ENCODE results near the gene SLC27A2. TPM values are rescaled to one million over a fixed set of nuclear protein-coding genes. Genes with fewer than 3 reads are reported as not detected.
"Not testable (repeated sequence)": the region's sequence is repeated elsewhere in the genome, so short reads cannot be mapped to it uniquely, and the experiment has no call there.

The SLC27A2 gene
- total and polyA plus RNA-seq, 10 of the 15 experiments (the other 5 are each of a cell fraction or from before 2014, with no cell fraction given): 0.22 to 1.2 (median 0.69) TPM; not detected in 1

GRCh38 chr15:50158236-50158635 lies 23.8 kb upstream of the SLC27A2 start:
- SMC1A ChIA-PET (ENCODE audit: uncharacterized antibody, unreplicated experiment); BruUV-seq (replicated peaks); H3K9me3 ChIP-seq (replicated peaks; ENCODE audit: control insufficient read depth, insufficient read depth, low read length): not testable (repeated sequence)

GRCh38 chr15:50162969-50163718 lies 18.9 kb upstream of the SLC27A2 start:
- H3K9me3 ChIP-seq (replicated peaks; ENCODE audit: control insufficient read depth, insufficient read depth, low read length): no peaks in the 10 kb centered on the region
- no peak overlapping the region for H3K9ac ChIP-seq (ENCODE audit: control insufficient read depth, insufficient read depth, low read length)
- peak; percentile 57 for ATAC-seq
- ChIA-PET POLR2A (interaction anchor here (0.5 kb wide), 1 partner anchor 11 kb away, joined by 4 read pairs; no protein-coding TSS in a partner anchor), RAD21 (ENCODE audit: unreplicated experiment) (interaction anchor here (1.5 kb wide), 1 partner anchor 18 kb away, joined by 4 read pairs; no protein-coding TSS in a partner anchor), CTCF (interaction anchor here (0.7 kb wide), 1 partner anchor 563 kb away, joined by 3 read pairs; no protein-coding TSS in a partner anchor), SMC1A (ENCODE audit: uncharacterized antibody, unreplicated experiment) (no interaction called here)
- TF ChIP-seq ZBTB33 (IDR thresholded peaks at IDR 0.05) (no peak), RUNX3 (IDR thresholded peaks at IDR 0.05; ENCODE audit: low read length) (peak; percentile 32; the same call in 1 of the 2 replicates)
- H2AFZ ChIP-seq (ENCODE audit: control insufficient read depth, low read depth, low read length): no peak overlapping the region
- H3K27ac ChIP-seq (ENCODE audit: control insufficient read depth, insufficient read depth): no peak overlapping the region
- H3K27me3 ChIP-seq (replicated peaks in 1 of 2; ENCODE audit: control insufficient read depth in 2 of 2, insufficient read depth in 2 of 2, low read length in 1 of 2): no peaks in the 10 kb centered on the region
- H4K20me1 ChIP-seq (ENCODE audit: control insufficient read depth, insufficient read depth): no peaks in the 10 kb centered on the region
- no peaks in the 10 kb centered on the region for H3K4me1 ChIP-seq (ENCODE audit: control insufficient read depth, insufficient read depth, low read length)
- no peak overlapping the region for H3K4me3 ChIP-seq
- BruUV-seq (replicated peaks): no TSS peak
- in situ Hi-C loops (cut with MboI) (no loop called here), intact Hi-C loops (cut with micrococcal nuclease; ENCODE audit: unreplicated experiment) (no loop called here)
- H3K36me3 ChIP-seq (ENCODE audit: control insufficient read depth in 2 of 2, insufficient read depth in 2 of 2, low read length in 1 of 2): no peaks in the 10 kb centered on the region
- no peaks in the 10 kb centered on the region for H3K79me2 ChIP-seq (ENCODE audit: control insufficient read depth, insufficient read depth, low read length)
- WGBS (ENCODE audit: insufficient coverage, insufficient replicate concordance, low lambda C conversion rate, missing lambda C conversion rate): 0% methylated on average over 2 of the region's 2 CpGs
- no peak for DNase-seq (ENCODE audit: low read depth, low spot score)
- no peak overlapping the region for H3K4me2 ChIP-seq (ENCODE audit: control insufficient read depth, insufficient read depth)
- no peak for FAIRE-seq

More at GRCh38 chr15:50158236-50158635, 23.8 kb upstream of the SLC27A2 start:
- H3K27ac ChIP-seq (ENCODE audit: control insufficient read depth, insufficient read depth); intact Hi-C loops (cut with micrococcal nuclease; ENCODE audit: unreplicated experiment); H3K36me3 ChIP-seq (ENCODE audit: control insufficient read depth in 2 of 2, insufficient read depth in 2 of 2, low read length in 1 of 2); H3K4me1 ChIP-seq (ENCODE audit: control insufficient read depth, insufficient read depth, low read length); H2AFZ ChIP-seq (ENCODE audit: control insufficient read depth, low read depth, low read length); ATAC-seq; H3K79me2 ChIP-seq (ENCODE audit: control insufficient read depth, insufficient read depth, low read length); H3K4me2 ChIP-seq (ENCODE audit: control insufficient read depth, insufficient read depth); DNase-seq (ENCODE audit: low read depth, low spot score); FAIRE-seq; in situ Hi-C loops (cut with MboI); H4K20me1 ChIP-seq (ENCODE audit: control insufficient read depth, insufficient read depth); H3K27me3 ChIP-seq (replicated peaks in 1 of 2; ENCODE audit: control insufficient read depth in 2 of 2, insufficient read depth in 2 of 2, low read length in 1 of 2); RAD21 ChIA-PET (ENCODE audit: unreplicated experiment); POLR2A ChIA-PET; H3K4me3 ChIP-seq; H3K9ac ChIP-seq (ENCODE audit: control insufficient read depth, insufficient read depth, low read length): not testable (repeated sequence)
- CTCF ChIA-PET: interaction anchor here (0.6 to 1.2 kb wide), 2 partner anchors 13 to 57 kb away, joined by 3 to 5 read pairs; no protein-coding TSS in a partner anchor
- 10% methylated on average over 2 of the region's 28 CpGs for WGBS (ENCODE audit: insufficient coverage, insufficient replicate concordance, low lambda C conversion rate, missing lambda C conversion rate)

Data from GM12878 (cell line).